Stimulated activated CD4-positive, alpha-beta T cell treated with anti-CD3 and anti-CD28 coated beads, TNF-alpha, amount 100 ng/mL, for 1 hour (primary cell): ENCODE results near the gene PLCB4.

Experiments used
- DNase-seq, 3 donors: peaks; one replicate each; pipeline ENCODE4 v3.0.0-alpha.2; 2020; ENCODE audit warnings: low read depth in 3 of 3, low spot score in 1 of 3

Gene PLCB4

DNA sequence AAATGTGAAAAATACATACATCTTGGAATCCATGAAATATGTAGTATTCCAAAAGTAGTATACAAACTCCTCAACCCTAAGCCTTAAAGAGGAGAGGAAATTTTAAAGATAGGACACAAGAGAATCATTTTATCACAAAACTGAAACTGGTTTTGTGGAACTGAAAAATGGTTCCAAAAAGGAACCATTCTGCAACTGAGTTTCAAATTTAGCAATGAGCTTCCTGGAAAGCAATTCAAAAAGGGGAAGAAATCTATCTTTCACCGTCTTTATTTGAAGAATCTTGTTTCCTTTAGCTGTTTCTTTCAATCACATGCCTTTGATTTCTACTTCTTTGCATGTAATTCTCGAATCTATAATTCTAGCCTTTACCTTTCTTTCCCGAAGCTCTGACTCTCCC, 413.3 kb downstream of the PLCB4 start:
- no peak for DNase-seq

DNA sequence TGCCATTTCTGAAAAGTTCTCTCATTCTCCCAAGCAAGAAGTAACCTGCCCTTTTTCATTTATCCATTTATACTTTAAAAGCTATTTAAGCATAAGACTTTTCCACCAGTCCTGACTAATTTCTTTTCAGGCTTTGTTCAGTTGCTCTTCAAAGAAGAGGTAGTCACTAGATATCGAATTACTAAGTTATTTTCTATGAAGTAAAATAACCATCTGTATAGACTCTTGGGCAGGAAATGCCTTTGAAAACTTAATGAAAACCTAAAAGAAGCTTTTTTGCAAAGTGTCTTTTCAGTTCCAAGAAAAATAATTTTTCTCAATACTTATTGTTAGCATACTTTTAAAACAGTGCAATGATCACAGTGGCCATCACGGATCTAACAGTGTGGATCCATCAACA, 414.2 kb downstream of the PLCB4 start:
- DNase-seq, result no peak

DNA sequence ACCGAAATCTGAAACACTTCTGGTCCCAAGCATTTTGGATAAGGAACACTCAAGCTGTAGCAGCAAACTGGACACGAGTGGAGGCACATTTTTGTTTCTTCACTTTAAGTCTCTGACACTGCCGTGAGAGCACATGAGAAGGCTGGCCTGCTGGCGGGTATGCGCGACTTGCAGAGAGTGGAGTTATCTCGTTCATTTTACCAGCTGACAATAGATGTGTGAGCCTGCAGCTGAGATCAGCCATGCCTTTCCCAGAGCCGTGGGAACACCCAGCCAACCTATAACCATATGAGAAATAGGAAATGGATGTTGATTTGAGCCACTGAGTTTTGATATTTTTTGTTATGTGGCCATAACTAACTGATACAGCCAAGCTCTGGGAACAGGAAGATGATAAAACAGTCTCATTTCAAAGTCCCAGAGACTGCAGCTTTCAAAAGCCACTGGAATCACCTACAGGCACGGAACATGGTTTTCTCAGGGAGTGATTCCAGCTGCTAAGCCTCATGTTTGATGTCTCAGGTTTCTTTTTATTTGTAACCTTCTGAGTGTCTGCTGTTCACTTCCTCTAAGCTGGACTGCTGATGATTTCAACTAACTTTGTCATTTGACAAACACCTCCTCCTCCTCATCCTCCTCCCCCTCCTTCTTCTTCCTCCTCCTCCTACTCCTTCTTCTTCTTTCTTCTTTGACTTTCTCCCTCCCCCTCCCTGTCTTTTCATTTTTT, 416.9 kb downstream of the PLCB4 start:
- DNase-seq, result no peak

DNA sequence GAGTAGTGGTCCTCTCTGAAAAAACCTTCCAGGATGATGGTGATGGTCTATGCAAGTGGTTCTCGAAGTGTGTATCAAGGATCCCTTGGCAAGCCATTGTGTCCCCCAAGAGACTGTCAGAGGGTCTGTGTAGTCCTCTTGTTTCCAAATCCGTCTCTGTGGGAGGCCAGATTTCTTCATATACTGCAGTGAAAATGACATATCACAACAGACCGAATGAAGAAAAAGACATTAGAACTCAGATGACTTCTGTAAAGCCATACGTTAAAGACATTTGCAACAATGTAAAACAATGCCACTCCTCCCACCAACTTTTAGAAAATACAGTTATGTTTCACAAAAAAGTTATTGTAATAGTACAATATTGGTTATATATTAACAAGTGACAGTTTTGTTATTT, 418.3 kb downstream of the PLCB4 start:
- no peak for DNase-seq

DNA sequence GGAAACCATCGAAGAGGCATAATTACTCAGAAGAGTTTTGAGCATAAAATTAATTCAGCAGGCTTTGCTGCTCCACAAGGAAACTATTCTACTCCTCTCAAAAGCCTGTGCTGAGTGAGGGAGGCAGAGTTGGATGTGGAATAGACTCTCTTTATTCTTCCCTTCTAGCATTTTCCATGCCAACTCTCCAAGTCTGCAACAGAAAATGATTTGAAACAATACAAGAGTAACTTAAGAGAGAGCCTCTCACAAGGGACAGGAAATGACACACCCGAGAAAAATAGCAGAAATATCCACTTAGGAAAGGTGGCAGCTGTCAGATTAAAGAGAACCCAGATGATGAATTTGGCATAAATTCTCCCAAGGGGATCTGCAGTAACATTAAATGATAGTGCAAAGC, 419.2 kb downstream of the PLCB4 start:
- no peak for DNase-seq

DNA sequence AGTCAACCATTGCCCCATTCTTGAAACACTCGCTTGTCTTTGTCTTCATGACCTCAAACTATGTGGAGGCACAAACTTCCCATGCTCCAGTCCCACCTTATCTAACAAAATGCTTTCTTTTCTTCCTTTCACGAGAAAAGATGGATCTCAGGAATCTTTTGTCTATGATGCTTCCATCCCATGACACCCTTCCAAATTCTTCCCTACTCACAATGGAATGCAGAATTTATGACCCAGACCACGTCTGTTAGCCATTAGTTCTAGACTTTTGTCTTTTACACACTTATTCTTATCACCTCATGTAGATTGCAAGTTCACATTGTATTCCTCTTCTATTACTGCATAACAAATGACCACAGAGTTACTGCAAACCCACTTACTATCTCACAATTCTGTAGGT, 421.3 kb downstream of the PLCB4 start:
- no peak for DNase-seq

DNA sequence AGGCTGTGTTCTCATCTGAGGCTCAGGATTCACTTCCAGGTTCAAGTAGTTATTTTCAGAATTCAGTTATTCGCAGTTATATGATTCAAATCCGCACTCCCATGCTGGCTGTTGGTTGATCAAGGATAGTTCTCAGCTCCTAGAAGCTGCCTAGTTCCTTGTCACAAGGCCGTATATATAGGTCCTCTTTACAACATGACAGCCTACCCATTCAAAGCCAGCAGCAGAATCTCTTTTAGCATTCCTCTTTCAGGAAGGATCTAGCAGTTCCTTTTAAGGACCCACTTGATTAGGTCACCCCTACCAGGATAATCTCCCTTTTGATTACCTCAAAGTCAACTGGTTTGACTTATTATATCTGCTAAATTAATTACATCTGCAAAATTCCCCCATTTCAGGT, 421.7 kb downstream of the PLCB4 start:
- no peak for DNase-seq

DNA sequence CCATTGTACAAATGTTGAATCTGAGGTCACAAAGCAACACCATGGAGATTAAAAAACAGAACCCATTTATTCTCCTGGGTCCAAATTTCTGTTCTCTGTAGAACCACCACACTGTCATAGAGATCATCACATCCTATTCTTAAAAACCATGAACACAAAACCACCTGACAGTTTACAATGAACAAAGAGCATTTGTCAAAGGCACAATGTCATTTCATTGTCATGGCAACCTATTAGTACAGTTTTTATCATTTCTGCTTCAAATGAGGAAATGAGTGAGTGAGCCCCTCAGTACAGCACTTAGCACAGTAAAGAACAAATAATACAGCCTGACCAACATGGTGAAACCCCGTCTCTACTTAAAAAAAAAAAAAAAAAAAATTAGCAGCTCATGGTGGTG, 422.4 kb downstream of the PLCB4 start:
- no peak for DNase-seq

DNA sequence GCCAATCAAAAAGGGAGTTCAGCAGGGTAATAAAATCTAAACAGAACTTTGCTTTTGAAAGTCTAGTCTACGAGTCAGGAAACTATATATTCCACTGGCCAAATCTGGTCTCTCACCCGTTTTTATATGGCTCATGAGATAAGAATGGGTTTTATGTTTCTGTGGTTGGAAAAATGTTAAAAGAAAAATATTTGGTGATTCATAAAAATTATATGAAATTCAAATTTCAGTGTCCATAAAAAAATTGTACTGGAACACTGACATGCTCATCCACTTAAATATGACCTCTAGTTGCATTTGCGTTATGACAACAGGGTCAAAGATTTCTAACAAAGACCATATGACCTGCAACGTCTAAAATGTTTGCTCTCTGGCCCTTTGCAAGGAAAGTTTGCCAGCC, 423.2 kb downstream of the PLCB4 start:
- no peak for DNase-seq

DNA sequence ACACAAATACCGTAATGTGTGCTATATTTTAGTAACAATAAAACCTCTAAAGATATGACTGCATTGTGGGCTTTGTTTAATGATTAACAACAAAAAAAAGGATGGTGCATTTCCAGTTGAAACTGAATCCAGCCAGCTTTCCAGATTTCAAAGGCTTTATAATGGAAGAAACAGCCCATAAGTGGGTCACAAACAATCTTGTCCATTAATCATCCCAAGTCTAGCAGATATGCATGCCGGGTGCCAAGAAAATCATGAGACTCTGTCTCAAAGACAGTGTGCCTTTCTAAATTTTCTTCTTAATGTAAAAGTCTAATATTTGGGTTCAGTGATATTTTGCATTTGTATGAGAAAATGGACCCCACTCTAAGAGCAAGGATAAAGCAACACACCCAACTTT, 424.9 kb downstream of the PLCB4 start:
- no peak for DNase-seq

DNA sequence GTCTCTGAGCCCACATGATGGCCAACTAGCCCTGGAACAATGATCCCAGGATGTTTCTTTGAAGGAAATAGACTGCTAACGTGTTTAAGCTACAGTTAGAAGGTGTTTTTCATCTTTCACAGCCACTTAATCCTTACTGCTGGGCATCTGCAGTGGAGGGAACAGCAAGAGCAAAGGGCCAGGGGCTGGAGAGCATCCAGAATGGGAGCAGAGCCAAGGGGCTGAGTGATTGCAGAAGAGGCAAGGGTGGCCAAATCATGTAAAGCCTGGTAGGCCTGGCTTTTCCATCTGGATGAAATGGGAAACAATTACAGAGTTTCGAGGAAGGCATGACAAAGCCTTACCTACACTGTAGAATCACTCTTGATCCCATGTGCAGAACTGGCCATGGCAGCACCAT, 426.8 kb downstream of the PLCB4 start:
- no peak for DNase-seq

DNA sequence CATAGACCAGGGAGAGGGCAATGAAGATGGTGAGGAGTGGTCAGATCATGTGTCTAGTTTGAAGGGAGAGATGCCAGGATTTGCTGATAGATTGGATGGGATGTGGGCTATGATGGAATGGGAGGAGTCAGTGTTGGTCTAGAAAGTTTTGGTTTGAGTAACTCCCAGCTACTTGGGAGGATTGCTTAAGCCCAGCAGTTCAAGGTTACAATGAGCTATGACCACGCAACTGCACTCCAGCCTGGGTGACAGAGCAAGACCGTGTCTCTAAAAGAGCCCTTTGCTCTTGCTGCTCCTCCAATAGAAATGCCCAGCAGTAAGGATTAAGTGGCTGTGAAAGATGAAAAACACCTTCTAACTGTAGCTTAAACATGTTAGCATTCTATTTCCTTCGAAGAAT, 427.3 kb downstream of the PLCB4 start:
- no peak for DNase-seq

DNA sequence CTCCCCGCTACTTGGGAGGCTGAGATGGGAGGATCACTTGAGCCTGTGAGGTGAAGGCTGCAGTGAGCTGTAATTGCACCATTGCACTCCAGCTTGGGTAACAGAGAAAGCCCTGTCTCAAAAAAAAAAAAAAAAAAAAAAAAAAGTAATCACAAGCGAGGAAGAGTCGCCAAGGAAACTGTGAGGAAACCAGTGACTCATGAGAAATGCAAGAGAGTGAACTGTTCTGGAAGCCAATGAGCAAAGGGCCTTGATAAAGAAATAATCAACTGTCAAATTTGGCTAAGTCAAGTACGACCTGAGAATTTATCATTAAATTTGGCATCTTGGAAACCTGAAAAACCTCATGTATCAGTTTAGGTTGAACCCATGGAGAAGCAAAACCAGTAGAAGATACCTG, 429.4 kb downstream of the PLCB4 start:
- no peak for DNase-seq

DNA sequence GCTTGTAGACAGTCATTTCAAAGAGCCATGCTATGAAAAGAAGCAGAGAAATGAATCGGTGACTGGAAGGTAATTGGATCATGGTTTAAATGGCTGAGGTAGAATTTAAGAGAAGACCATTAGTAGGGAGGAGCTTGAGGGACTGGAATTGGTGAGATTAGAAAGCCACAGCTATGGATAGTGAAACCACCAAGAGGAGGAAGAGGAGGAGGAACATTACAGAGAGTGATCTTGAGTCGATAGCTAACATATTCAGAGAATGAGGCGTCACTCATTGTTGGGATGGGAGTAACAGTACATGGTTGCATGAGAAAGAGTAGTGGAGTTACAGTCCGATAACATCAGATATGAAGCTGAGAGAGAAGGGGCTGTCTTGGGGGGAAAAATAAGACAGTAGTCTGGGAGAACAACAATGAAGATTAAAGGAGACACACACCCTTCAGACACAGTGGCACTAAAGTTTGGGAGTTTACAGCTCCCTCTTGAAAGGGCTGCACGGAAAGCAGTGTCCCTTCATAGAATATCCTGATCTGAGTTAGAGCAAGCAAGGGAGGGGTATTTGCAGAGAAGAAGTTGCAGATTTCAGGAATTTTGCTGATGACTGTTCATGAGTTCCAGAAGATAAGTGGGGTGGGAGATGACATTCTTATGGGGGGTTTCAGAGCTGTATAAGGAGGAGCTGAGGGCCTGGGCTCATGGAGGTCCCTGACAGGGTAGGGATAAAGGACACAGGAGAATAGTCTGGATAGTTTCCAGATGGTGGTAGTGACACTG, 430.4 kb downstream of the PLCB4 start:
- no peak for DNase-seq

DNA sequence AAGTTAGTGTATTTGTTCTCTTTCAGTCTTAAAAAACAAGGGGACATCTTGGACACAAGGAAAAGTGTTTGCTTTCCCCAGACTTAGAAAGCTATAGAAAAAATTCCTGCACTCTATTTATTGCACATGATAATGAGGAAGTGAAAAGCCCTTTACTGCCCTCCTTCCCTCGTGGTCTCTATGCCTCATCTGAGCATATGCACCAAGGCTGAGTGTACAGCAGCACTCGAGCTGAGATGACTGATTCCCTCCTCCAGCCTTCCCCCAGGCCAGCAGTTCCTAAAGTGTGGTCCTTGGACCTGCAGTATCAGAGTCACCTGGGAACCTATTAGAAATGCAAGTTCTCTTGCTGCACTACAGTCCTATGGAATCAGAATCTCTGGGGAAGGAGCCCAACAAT, 431.2 kb downstream of the PLCB4 start:
- no peak for DNase-seq

DNA sequence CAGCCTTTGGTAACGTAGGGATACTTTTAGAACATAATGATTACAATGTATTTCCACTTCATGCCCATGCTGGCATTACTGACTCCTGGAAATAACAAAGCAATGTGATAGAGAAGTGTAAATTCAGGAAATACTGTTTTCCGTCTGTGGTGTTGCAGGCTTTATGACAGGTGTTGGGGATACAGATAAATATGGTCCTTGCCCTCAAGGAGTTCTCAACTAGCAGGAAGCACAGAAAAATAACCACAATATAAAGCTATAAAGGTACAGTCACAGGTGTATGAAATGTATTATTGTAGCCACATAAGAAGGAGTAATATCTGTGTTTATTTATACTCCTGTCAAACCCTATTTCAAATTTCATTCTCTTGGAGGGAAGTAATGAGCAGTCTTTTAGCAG, 432.6 kb downstream of the PLCB4 start:
- DNase-seq, result no peak

DNA sequence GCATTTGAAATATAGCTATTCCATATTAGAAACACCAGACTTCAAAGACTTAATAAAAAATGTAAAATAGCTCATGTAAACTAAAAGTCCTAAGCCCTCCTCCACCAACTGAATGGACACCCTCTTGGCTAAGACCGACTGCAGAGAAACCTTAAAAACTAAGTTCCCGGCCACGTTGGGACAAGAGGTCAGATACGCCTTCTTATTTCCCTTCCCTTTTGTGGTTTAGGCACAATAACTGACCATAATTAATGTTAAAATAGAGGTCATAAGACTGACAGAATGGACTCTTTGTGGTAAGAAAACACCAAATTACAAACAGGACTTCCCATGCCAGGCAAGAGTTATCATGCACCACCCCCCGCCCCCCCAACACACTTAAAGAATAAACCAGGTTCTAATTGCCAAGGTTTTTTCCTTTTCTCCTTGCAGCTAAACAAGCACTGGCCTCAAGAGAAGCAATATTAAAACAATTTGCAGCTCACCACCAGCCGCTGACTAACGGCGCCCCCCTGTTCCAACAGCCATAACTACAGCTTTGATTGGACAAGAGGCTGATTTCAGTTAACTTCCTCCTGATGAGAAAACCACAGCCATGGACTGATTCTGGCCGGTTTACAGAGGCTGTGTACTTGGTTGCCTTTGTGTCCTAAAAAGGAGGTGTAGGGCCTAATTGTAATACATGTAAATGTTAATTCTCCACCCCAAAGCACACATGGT, 434.8 kb downstream of the PLCB4 start:
- DNase-seq, result no peak

DNA sequence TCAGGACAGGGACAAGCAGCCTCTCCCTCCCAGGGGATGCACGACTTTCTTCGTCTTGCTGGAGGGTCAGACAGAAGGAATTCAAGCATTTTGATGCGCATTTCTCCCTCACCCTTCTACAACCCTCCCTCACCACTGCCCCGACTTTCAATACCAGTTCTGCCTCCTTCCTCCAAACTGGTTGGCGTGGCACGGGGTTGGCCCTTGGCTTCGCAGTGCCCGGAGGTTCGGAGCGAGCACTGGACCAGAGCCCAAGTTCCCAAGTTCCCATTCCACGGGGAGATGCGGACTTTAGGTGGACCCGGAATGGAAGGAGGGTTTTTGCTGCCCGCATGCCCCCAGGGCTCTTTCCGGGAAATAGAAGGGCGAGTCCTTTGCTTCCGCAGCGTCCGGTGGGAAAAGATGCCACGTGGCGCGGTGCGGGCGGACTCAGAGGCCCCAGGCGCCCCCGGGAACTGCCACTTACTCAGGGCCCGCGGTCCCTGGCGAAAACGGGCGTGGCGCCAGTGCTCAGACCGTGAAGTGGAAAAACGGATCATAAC, 437.5 kb downstream of the PLCB4 start:
- no peak for DNase-seq

DNA sequence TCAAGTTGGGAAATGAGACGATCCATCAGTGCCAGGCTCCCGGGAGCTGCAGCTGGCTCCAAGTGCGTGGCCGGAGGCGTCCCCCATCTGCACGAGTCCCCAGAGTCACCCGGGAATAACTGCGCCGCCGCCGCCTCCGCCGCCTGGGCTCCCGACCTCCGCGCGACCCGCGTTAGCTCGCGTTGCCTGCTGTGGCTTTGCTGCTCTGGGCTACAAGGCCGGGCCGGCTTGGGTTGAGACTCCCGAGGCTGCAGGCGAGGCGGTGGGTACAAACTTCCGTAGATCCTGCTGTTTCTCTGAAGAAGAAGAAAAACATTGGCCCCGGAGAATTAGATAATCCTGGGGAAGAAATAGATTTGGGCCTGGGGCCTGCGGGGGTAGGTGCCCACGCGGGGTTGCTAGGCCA, 438.1 kb downstream of the PLCB4 start:
- DNase-seq, result no peak

DNA sequence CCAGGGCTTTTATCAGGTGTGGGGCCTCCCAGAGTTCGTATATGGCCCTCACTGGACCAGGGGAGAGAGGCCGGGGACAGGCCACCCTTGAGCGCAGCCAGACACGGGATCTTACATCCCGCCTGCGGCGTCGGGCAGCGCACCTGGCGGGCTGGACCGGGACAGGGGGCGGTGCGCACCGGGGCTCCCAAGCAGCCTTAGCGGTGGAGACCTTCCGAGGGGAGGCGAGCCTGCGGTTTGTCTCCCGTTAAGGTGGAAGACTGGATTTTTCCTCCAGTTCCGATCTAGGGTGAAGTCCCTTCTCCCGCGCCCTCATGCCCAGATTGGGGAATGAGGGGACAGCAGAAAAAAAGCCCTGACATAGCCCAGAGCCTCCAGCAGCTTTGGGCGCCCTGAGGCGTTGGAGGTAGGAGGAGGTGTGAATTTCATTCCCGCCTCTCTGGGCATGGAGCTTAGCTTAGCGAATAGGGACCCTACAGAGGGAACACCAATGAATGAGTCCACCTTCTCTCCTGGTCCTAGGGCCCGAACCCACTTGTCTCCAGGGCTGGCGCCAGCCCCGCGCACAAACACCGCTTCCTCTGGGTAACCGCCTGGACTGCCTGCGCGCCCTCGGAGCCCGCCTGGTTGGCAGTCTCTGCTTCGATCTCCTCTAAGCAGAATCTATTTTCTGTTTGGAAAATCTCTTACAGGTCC, 438.8 kb downstream of the PLCB4 start:
- DNase-seq, result no peak

DNA sequence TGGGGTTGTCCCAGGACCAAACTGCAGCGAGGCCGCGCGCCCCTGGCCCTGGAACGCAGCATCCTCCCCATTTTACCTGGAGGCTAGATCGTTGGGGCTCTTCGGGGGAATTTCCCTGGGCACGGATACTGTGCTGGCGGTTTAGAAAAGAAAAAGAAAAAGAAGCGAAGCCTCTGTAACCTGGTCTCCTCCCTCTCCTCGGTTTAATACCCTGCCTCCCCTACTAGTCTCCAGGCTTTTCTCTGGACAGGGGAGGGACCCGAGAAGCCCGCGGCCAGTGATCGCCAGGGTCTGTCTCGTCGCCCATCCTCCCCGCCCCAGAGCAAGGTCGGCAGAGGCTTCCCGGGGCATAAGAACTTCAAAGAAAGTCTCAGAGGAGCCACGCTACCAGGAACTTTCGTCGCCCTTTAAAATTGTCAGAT, 439.4 kb downstream of the PLCB4 start:
- DNase-seq, result no peak
